ENCODE data around the gene SSC5D.

DNA sequence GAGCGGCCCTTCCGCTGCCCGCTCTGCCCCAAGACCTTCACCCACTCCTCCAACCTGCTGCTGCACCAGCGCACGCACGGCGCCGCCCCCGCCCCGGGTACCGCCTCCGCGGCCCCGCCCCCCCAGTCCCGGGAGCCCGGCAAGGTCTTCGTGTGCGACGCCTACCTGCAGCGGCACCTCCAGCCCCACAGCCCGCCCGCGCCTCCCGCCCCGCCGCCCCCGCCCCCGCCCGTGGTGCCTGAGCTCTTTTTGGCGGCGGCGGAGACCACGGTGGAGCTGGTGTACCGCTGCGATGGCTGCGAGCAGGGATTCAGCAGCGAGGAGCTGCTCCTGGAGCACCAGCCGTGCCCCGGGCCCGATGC, 6.5 kb upstream of the SSC5D start:
- no peak for TF ChIP-seq POLR2A (IDR thresholded peaks at IDR 0.05; ENCODE audit: low read length)
- TF ChIP-seq GATA1 (IDR thresholded peaks at IDR 0.05; ENCODE audit: low read depth, low read length), result no peak

Measured in erythroblast (primary cell).